OCI-LY3 (cell line): ENCODE data around the gene LRRC61.

Experiments
- CTCF ChIP-seq: fragments of 200-600, 300-600 bp; sonication (generic); IDR thresholded peaks from 2 replicates; pipeline ENCODE4 v1.5.1; 2014; ENCODE audit warnings: antibody characterized with exemption, low read length, low read depth
- EZH2phosphoT487 ChIP-seq: fragments of 200-600 bp; shearing (Covaris generic); IDR thresholded peaks from 2 replicates; pipeline ENCODE4 v1.6.1; 2018; ENCODE audit warnings: antibody characterized with exemption, mixed run types, low read depth

GRCh38 chr7:150381785-150382122 is 58.6 kb downstream of the LRRC61 start:
- no peak for TF ChIP-seq CTCF
- TF ChIP-seq EZH2phosphoT487: no peak
